Skin of body (tissue), 2 donors: ENCODE measurements around the gene SUN2. TPM values are rescaled to one million over a fixed set of nuclear protein-coding genes. Genes with fewer than 3 reads are reported as not detected.
"Not testable (repeated sequence)": the region's sequence is repeated elsewhere in the genome, so short reads cannot be mapped to it uniquely, and the experiment has no call there.

ENCODE experiments used
- DNase-seq: peaks from one replicate; lab custom pipeline; 2025; lab: John Stamatoyannopoulos, UW
- total RNA-seq: library from RNA; depleted of rRNA; stranded (reverse); fragments of >200 nt; gene quantifications from one replicate; pipeline ENCODE4 v1.2.3, GENCODE V29; 2014

SUN2 gene
- total RNA-seq, result 50.6 TPM

GRCh38 chr22:38755911-38756532, at the start of gene SUN2:
Gene SUN2 (minus strand): TSS chr22:38755998. CDS start chr22:38752628, 3,370 bp downstream.
- peak; percentile 74 for DNase-seq

- DNase-seq, result not testable (repeated sequence)
Observed at GRCh38 chr22:38805041-38805593, 49.3 kb upstream of the SUN2 start.

- DNase-seq, result peak; percentile 12
Observed at GRCh38 chr22:38802671-38803121, 46.9 kb upstream of the SUN2 start.

GRCh38 chr22:38799265-38800002, 43.6 kb upstream of the SUN2 start:
- DNase-seq, result no peak

GRCh38 chr22:38798496-38798895, 42.7 kb upstream of the SUN2 start:
- DNase-seq, result no peak

- no peak for DNase-seq
Observed at GRCh38 chr22:38796262-38796957, 40.6 kb upstream of the SUN2 start.

GRCh38 chr22:38795569-38795968, 39.8 kb upstream of the SUN2 start:
- DNase-seq, result no peak

GRCh38 chr22:38793721-38794466, 38.1 kb upstream of the SUN2 start, which contains the start of gene DNAL4:
Gene DNAL4 (minus strand): TSS chr22:38794143. CDS start chr22:38782731, 11,412 bp downstream.
- peak; percentile 97 for DNase-seq

- DNase-seq, result no peak
Observed at GRCh38 chr22:38793317-38793716, 37.5 kb upstream of the SUN2 start.

- no peak for DNase-seq
Observed at GRCh38 chr22:38792833-38793232, 37.0 kb upstream of the SUN2 start.

GRCh38 chr22:38789606-38790005, 33.8 kb upstream of the SUN2 start:
- no peak for DNase-seq

GRCh38 chr22:38788846-38789245, 33.0 kb upstream of the SUN2 start:
- no peak for DNase-seq

GRCh38 chr22:38788021-38788816, 32.4 kb upstream of the SUN2 start:
- peak; percentile 87 for DNase-seq

- DNase-seq, result no peak
Observed at GRCh38 chr22:38786631-38787030, 30.8 kb upstream of the SUN2 start.

- no peak for DNase-seq
Observed at GRCh38 chr22:38784856-38785255, 29.1 kb upstream of the SUN2 start.

GRCh38 chr22:38784035-38784434, 28.2 kb upstream of the SUN2 start:
- no peak for DNase-seq

- no peak for DNase-seq
Observed at GRCh38 chr22:38783095-38783615, 27.4 kb upstream of the SUN2 start.

- DNase-seq, result no peak
Observed at GRCh38 chr22:38782402-38783094, 26.8 kb upstream of the SUN2 start.

GRCh38 chr22:38781033-38781432, 25.2 kb upstream of the SUN2 start:
- no peak for DNase-seq
